Endothelial cell of umbilical vein (primary cell): Measurements from ENCODE around the gene CERK. TPM values are rescaled to one million over a fixed set of nuclear protein-coding genes. Genes with fewer than 3 reads are reported as not detected.

Experiments used
- BruUV-seq: library from RNA; stranded (reverse); fragments of 400-500 nt; replicated peaks from 2 replicates; lab custom pipeline; 2021; lab: Mats Ljungman, UMichigan
- CTCF ChIA-PET: fragments of 300-600, 350-600 bp; sonication (Branson Sonifier 250); formaldehyde crosslinking; loops from one replicate; lab custom pipeline; 2021; ENCODE audit warnings: antibody characterized with exemption, inconsistent platforms; lab: Charles Lee
- POLR2A ChIA-PET: fragments of 300-600, 350-600 bp; sonication (Branson Sonifier 250); formaldehyde crosslinking; loops from one replicate; lab custom pipeline; 2021; ENCODE audit warnings: antibody characterized with exemption, inconsistent platforms; lab: Charles Lee
- DNase-seq: peaks from one replicate; pipeline ENCODE4 v3.0.0-alpha.2; 2011; ENCODE audit warnings: low read depth, low spot score
- FAIRE-seq: peaks from 2 replicates; lab custom pipeline; 2011; peaks lifted over from hg19 to GRCh38; lab: Jason Lieb, UNC
- H2AFZ ChIP-seq: 2 replicates; pipeline ENCODE4 v1.6.0; 2012; ENCODE audit warnings: low read depth, low read length, control low read depth, inconsistent platforms
- H3K27ac ChIP-seq: 2 replicates; pipeline ENCODE4 v1.5.1; 2011; ENCODE audit warnings: low read depth, mild to moderate bottlenecking, control low read depth, low read length, moderate library complexity; ENCODE audit not compliant: insufficient read depth
- H3K27me3 ChIP-seq, 2 experiments: 2 replicates each; pipeline versions ENCODE4 v1.6.0 to v1.6.1; 2011; ENCODE audit warnings: low read length in 2 of 2, mixed read lengths in 1 of 2; ENCODE audit not compliant: control insufficient read depth in 2 of 2, insufficient read depth in 2 of 2
- H3K36me3 ChIP-seq, 2 experiments: 2 replicates in 1 of 2; 3 replicates in 1 of 2; pipeline ENCODE4 v1.5.1; 2011; ENCODE audit warnings: low read length in 2 of 2, mild to moderate bottlenecking in 1 of 2, moderate library complexity in 1 of 2; ENCODE audit not compliant: control insufficient read depth in 2 of 2, insufficient read depth in 2 of 2; ENCODE audit errors: extremely low read depth in 1 of 2
- H3K4me1 ChIP-seq: 3 replicates; pipeline ENCODE4 v1.5.1; 2011; ENCODE audit warnings: mild to moderate bottlenecking, low read length; ENCODE audit not compliant: control insufficient read depth, insufficient read depth; ENCODE audit errors: extremely low read depth
- H3K4me2 ChIP-seq: 2 replicates; pipeline ENCODE4 v1.6.1; 2011; ENCODE audit warnings: low read length, control low read depth, mixed read lengths; ENCODE audit not compliant: insufficient read depth
- H3K4me3 ChIP-seq, 3 experiments: fragments of 200-600 bp in 1 of 3; sonication (generic), shearing (Covaris generic) in 1 of 3; replicated peaks in 1 of 3; 2 replicates each; pipeline ENCODE4 v1.5.1; 2011 to 2016; ENCODE audit warnings: control low read depth in 3 of 3, low read length in 3 of 3, mild to moderate bottlenecking in 2 of 3, inconsistent platforms in 1 of 3, low read depth in 1 of 3, moderate library complexity in 1 of 3; ENCODE audit not compliant: insufficient read depth in 1 of 3
- H3K79me2 ChIP-seq: 2 replicates; pipeline ENCODE4 v1.6.0; 2012; ENCODE audit warnings: low read length, inconsistent platforms; ENCODE audit not compliant: control insufficient read depth, insufficient read depth
- H3K9ac ChIP-seq: replicated peaks from 2 replicates; pipeline ENCODE3; 2011; ENCODE audit warnings: low read length, control low read depth; ENCODE audit not compliant: insufficient read depth; ENCODE audit errors: extremely low read depth
- H3K9me1 ChIP-seq: replicated peaks from 3 replicates; pipeline ENCODE4 v1.6.0; 2011; ENCODE audit warnings: mild to moderate bottlenecking, low read length; ENCODE audit not compliant: control insufficient read depth, insufficient read depth; ENCODE audit errors: extremely low read depth
- H3K9me3 ChIP-seq: replicated peaks from 2 replicates; pipeline ENCODE4 v1.5.1; 2012; ENCODE audit warnings: low read length, inconsistent platforms; ENCODE audit not compliant: control insufficient read depth, insufficient read depth
- H4K20me1 ChIP-seq: replicated peaks from 2 replicates; pipeline ENCODE3; 2011; ENCODE audit warnings: mild to moderate bottlenecking, low read length; ENCODE audit not compliant: control insufficient read depth, insufficient read depth; ENCODE audit errors: extremely low read depth
- CTCF ChIP-seq, 2 donors: IDR thresholded peaks; 1 replicate in 1 of 2; 2 replicates in 1 of 2; pipeline ENCODE4 v1.5.1; 2011; ENCODE audit warnings: low read length in 2 of 2, mild to moderate bottlenecking in 2 of 2, moderate library complexity in 2 of 2, control low read depth in 1 of 2, inconsistent platforms in 1 of 2, low read depth in 1 of 2; ENCODE audit not compliant: insufficient read depth in 1 of 2; ENCODE audit errors: extremely low read depth in 1 of 2
- EZH2 ChIP-seq: IDR thresholded peaks from 2 replicates; pipeline ENCODE4 v1.6.1; 2012; ENCODE audit warnings: borderline replicate concordance, low read depth, mild to moderate bottlenecking, moderate library complexity, low read length, inconsistent platforms; ENCODE audit not compliant: severe bottlenecking
- FOS ChIP-seq: IDR thresholded peaks from 2 replicates; pipeline ENCODE4 v1.6.1; 2011; ENCODE audit warnings: mild to moderate bottlenecking, low read length, moderate library complexity, borderline replicate concordance; ENCODE audit not compliant: insufficient read depth
- GATA2 ChIP-seq: IDR thresholded peaks from 2 replicates; pipeline ENCODE4 v1.7.0; 2011; ENCODE audit warnings: low read depth, mild to moderate bottlenecking, moderate library complexity, mixed read lengths, low read length; ENCODE audit not compliant: insufficient read length, insufficient read depth
- JUN ChIP-seq: IDR thresholded peaks from 2 replicates; pipeline ENCODE4 v1.6.1; 2011; ENCODE audit warnings: borderline replicate concordance, low read depth; ENCODE audit not compliant: insufficient read length, insufficient read depth
- MAX ChIP-seq: IDR thresholded peaks from 2 replicates; pipeline ENCODE4 v1.6.1; 2011; ENCODE audit not compliant: insufficient read depth, insufficient read length
- MYC ChIP-seq: IDR thresholded peaks from one replicate; pipeline ENCODE4 v1.6.1; 2011; ENCODE audit warnings: mild to moderate bottlenecking, low read depth, low read length
- POLR2A ChIP-seq: IDR thresholded peaks from 2 replicates; pipeline ENCODE4 v1.6.1; 2012; ENCODE audit warnings: low read depth, mild to moderate bottlenecking, control low read depth, low read length
- POLR2AphosphoS5 ChIP-seq: IDR thresholded peaks from 2 replicates; pipeline ENCODE4 v1.6.1; 2012; ENCODE audit warnings: low read depth, mild to moderate bottlenecking, control low read depth, low read length, moderate library complexity; ENCODE audit not compliant: insufficient read depth
- dilution Hi-C: fragments of 300-500 bp; cut with MboI; formaldehyde crosslinking; loops from one replicate; pipeline ENCODE4 v1.15.0; 2019; ENCODE audit warnings: low sequenced_read_pairs; ENCODE audit not compliant: extremely low pct_ligation_motif_present
- intact Hi-C: fragments of 100-400 bp; cut with micrococcal nuclease; formaldehyde crosslinking; loops from one replicate; pipeline ENCODE4 v1.10.0; 2022
- polyA plus RNA-seq, 4 experiments: library from polyadenylated mRNA; depleted of rRNA in 3 of 4; stranded (reverse) in 3 of 4; unstranded in 1 of 4; fragments of >200 nt; gene quantifications; 2 replicates each; pipeline versions ENCODE4 v1.2.1 to v1.2.3, GENCODE V29; 2011 to 2012; ENCODE audit warnings: missing spikeins in 1 of 4
- total RNA-seq: library from RNA; stranded (reverse); gene quantifications from 2 replicates; pipeline ENCODE4 v1.2.3, GENCODE V29; 2021

CERK gene
- total and polyA plus RNA-seq, 2 donors (not counting 3 experiments of a cell fraction or from before 2014, with no cell fraction given) = 61.1 to 88.0 TPM

- no peaks in the 10 kb centered on the region for H3K4me1 ChIP-seq
- no peaks in the 10 kb centered on the region for H3K79me2 ChIP-seq
- dilution Hi-C loops = no loop called here
- H3K9ac ChIP-seq = no peak overlapping the region
- no peaks in the 10 kb centered on the region for H3K36me3 ChIP-seq
- FAIRE-seq = no peak
- H4K20me1 ChIP-seq = no peaks in the 10 kb centered on the region
- TF ChIP-seq FOS (no peak), MAX (no peak), MYC (no peak), GATA2 (no peak), CTCF (IDR thresholded peaks at IDR 0.05; ENCODE audit: extremely low read depth in 1 of 2, insufficient read depth in 1 of 2, low read depth in 1 of 2, low read length in 2 of 2) (no peak), POLR2A (no peak), JUN (no peak), EZH2 (no peak), POLR2AphosphoS5 (no peak)
- no peak for DNase-seq
- ChIA-PET POLR2A (no interaction called here), CTCF (no interaction called here)
- no TSS peak for BruUV-seq
- H3K4me2 ChIP-seq = no peak overlapping the region
- H3K27ac ChIP-seq = no peak overlapping the region
- H3K4me3 ChIP-seq = no peak overlapping the region
- no peak overlapping the region for H2AFZ ChIP-seq
- no peaks in the 10 kb centered on the region for H3K27me3 ChIP-seq
- no peaks in the 10 kb centered on the region for H3K9me3 ChIP-seq
- intact Hi-C loops = no loop called here
- H3K9me1 ChIP-seq = no peaks in the 10 kb centered on the region
These were observed 62.1 kb downstream of the CERK start for GRCh38 chr22:46675938-46676337.
